Right hindlimb (tissue), 1 donor: ENCODE data around the gene MAP1LC3B.

Experiments
- DNase-seq: peaks from one replicate; pipeline ENCODE4 v3.0.0-alpha.2; 2018

MAP1LC3B gene

DNA sequence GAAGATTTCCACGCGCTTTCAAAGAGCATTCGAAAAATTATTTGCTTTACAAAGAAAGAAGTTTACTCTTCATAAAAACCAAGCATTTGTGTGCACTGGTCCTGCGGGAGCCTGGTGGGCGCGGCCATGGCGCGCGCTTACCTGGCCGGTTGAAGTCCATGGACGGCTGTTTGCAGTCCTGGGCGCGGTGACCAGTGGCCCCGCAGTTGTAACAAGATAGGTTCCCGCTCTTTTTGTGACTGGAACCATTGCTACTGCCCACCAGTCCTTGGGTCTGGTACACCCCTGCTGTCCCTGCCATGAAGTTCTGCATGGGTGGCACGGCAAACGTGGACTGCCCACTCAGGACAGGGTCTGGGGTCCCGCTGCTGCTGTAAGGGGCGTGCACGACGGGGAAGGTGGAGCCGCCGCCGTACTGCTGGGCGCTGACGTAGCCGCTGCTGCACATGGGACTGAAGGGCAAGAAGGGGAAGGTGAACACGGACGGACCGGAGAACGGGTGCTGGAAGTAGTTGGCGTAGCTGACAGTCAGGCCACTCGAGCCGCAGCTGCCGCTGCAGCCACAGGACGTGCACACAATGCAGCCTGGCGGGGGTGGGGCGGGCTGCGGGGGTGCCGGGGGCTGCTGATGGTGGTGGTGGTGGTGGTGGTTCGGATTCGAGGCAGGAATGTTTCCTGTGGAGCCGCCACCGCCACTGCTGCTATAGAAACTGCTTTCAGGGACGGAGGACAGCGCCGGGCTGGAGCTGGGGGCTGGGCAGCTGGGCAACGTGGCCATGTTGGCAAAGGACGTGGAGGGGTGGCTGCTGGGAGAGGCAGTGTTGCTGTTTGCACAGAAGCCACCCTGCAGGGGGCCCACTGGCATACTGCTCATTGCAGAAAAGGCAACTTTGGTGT lies 19.5 kb downstream of the MAP1LC3B start:
- no peak for DNase-seq

DNA sequence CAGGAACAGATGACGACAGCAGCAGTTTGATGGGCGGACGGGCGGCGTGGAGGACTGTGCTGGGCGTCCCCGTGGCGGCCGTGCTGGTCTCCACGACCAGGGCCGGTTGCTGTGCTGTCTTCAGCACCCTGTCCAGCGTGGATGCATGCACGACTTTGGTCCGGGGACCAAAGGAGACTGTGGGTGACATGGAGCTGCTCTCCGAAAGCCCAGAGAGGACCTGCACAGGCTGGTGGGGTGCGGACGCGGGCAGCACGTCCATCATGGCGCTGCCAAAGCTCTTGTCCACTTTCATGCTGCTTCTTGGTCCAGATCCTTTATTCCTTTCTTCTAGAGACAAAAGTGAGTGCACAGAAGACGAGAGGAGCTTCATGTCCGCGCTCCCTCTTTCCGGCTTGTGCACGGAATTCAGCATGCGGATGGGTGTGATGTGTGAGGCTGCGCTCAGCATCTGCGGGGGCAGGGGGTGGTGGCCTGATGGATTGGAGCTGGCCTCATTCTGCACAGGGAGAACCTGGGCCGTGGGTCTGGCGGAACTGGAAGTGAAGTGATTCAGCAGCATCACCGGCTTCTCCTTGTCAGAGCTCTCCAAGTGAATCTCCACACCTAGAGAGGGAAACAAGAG lies 20.3 kb downstream of the MAP1LC3B start:
- no peak for DNase-seq

GRCh38 chr16:87412996-87413421 lies 20.9 kb downstream of the MAP1LC3B start:
- DNase-seq: no peak

DNA sequence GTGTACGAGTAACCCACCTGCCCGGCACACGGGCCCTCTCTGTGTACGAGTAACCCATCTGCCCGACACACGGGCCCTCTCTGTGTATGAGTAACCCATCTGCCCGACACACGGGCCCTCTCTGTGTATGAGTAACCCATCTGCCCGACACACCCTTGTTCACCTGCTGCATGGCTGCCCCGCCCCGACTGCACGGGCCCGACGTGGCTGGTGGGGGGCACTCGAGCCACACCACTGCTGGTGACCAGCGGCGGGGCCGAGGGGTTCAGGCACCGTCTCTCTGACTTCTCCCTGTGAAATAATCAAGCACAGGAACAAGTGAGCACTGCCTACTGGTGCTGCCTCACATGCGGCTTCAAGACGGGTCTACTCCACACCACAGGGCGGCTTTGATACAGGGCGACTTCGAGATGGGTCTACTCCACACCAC lies 22.1 kb downstream of the MAP1LC3B start:
- DNase-seq: no peak

DNA sequence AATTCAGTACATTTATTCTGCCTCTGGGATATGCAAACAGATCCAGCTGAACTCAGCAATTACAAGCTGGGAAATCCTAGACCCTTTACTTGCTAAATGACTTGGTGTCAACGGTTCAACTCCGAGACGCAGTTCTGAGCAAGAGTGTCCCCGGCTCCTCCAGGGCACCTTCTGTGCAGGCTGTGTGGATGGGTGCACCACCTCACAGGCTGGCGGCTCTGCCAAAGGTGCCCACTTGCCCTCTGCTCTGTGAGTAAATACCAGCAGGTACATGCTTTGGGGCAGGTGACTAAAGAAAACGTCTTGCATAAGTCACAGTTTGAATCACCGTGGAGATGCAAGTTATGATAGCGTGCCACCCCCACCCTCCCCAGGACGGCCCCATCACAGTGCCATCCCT lies 23.3 kb downstream of the MAP1LC3B start:
- no peak for DNase-seq

DNA sequence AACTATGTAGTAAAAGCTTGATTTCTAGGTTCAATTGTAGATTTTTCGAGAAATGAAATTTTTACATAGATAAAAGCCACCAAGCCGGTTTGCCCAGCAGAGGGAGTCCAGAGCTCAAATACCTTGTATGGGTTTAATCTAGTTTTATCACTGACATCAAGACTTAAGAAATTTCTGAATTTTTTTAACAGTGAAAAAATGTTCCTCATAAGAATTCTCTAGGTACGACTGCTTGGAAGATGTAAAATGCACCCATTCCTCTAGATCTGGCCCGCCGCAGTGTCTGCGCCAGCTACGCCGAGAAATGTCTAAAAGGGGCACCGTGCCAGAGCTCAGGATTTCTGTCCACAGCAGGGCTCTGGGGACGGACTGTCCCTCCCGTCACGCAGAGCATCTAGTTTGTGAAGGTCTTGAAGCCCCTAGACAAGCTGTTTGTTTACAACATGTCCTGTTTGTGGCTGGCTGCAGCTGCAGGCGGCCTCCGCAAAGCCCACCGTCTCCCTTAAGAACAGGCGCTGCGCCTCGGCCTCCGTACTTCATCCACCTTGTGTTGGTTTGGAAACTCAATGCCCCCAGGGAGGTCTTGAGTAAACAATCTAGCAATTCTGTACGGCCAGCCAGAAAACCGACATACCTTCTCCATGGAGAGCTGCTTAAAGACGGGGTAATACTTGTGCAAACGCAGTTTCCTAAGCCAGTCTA lies 24.8 kb downstream of the MAP1LC3B start:
- peak; percentile 48 for DNase-seq

DNA sequence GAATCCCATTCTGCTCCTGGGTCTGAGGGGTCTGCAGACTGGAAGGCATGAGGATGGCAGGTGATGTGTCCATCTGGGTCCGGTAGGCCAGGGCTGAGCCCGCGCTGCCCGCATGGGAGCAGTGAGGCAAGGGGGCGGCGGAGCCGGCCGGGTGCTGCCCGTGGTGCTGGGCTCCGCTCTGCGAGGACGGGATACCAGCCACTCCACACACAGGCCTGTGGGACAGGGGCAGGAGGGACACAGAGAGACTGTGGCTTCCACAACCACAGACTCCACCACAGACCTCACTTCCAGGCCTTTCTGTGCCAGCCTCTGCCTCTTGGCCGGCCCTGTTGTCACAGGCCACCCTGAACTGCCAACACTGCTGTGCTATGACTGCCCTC lies 25.4 kb downstream of the MAP1LC3B start:
- DNase-seq: no peak

DNA sequence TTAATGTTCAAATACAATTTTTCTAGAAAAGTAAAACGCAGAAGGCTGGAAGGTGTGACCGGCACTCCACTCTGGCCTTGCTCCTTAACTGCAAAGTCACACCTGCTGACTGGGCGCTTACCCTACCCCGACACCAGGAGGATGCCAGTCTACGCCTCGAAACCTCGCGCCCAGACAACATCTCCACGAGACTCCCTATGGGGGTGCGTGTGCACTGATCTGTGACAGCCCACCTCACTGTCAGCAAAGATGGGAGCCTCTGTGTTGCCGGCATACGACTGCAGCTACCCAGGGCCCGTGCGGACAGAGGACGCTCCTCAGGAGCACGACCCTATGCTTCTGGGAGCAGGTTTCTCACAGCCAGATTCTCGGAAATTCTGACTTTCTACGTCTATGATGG lies 26.1 kb downstream of the MAP1LC3B start:
- DNase-seq: no peak

GRCh38 chr16:87418644-87419043 lies 26.5 kb downstream of the MAP1LC3B start:
- no peak for DNase-seq

GRCh38 chr16:87420026-87421002 lies 28.2 kb downstream of the MAP1LC3B start:
- DNase-seq: peak; percentile 41

DNA sequence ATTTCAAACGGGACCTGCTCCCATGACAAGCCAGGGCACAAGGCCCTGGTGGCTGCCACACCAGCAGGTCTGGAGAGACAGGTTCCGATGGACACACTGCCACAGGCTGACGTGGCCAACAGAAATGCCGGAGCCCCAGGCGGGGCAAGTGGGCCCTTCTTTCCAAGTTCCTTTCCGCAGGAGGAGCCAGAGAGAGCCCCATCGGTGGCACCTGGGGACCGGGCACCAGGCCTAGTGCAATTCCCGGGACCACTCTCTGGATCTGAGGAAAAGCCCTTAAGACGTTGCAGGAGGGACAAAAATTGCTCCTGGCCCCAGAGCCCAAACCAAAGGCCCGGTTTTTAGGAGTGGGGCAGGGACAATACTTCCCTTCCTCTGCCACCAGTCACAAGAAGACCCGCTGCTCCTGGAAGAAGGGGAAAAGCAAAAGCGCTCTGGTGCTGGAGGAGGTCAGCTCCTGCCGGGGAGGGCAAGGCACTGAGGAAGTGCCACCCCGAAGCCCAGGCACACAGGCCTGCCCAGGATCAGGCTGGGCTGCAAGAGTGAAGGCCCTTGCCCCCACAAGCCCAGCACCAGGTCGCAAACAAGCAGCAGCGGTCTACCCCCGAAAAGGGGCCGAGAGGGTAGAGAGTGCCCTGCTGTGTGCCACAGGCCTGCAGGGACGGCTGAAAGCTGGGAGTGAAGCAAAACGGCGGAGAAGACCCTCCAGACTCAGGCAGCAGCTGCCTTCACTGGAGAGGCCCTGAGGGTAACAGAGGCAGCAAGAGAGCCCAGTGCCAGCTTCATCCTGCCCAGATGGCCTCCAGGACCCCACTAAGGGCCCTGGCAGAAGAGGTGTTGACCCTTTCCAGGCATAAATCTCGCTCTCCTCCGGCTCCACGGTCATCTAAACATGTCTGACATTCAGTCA lies 29.1 kb downstream of the MAP1LC3B start:
- no peak for DNase-seq

DNA sequence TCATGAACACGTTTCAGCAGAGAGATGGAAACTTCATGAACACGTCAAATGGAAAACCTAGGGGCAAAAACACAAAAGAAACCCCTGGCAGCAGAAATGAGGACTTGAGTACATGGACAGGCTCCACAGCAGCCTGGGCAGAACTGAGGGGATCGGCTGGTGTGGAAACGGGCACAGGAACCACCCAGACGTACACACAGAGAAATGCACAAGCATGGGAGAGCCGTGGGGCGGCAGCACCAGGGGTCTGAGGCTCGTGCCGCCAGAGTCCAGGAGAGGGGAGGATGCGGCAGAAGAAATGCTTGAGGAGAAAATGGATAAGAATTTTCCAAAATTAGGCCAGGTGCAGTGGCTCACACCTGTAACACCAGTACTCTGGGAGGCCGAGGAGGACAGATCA lies 30.0 kb downstream of the MAP1LC3B start:
- no peak for DNase-seq

GRCh38 chr16:87423429-87423828 lies 31.3 kb downstream of the MAP1LC3B start:
- DNase-seq: no peak

DNA sequence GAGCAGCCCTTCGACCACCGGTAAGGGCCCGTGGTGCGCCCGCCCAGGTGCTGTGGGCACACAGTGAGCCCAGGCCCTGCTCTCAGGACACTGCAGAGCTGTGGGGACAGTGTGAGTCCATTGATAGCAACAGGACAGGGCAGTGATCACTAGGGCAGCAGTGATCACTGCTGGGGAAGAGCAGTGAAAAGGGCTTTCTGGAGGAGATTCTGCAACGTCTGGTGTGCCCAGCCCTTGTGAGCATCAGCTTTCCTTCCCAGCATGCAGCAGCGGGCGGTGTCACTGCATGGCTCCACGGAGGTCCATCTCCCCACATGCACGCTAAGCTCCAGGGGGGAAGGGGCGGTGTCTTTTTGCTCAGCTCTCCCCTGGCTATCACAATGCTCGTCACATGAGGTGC lies 32.1 kb downstream of the MAP1LC3B start:
- DNase-seq: no peak

- DNase-seq: no peak
Observed at GRCh38 chr16:87425941-87426340, 33.8 kb downstream of the MAP1LC3B start.

- DNase-seq: no peak
Observed at GRCh38 chr16:87426423-87427215, 34.5 kb downstream of the MAP1LC3B start.

- no peak for DNase-seq
Observed at GRCh38 chr16:87431926-87432325, 39.8 kb downstream of the MAP1LC3B start.

- no peak for DNase-seq
Observed at GRCh38 chr16:87432330-87432915, 40.3 kb downstream of the MAP1LC3B start.

GRCh38 chr16:87434146-87434667 lies 42.1 kb downstream of the MAP1LC3B start:
- peak; percentile 34 for DNase-seq
